Measurements from ENCODE around the gene MPZL2. TPM values are rescaled to one million over a fixed set of nuclear protein-coding genes. Genes with fewer than 3 reads are reported as not detected.

Gene MPZL2
- total RNA-seq, 4 donors from 2014 or later = 21.0 to 32.4 (median 22.3) TPM

DNA sequence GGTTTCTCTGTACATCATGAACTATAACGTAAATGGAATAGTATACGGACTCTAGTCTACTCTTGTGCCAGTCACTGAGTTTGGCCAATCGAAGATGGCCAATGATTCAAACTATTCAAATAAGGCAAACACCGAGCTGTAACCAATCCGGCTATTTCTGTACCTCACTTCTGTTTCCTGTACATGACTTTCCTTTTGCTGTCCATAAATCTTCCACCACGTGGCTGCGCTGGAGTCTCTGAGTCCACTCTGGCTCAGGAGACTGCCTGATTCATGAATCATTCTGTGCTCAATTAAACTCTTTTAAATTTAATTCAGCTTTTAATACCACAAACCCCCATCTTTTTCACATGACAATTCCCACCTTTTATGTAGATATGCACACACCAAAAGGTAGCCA is 37.8 kb downstream of the MPZL2 start:
- no peak for TF ChIP-seq POLR2A (IDR thresholded peaks at IDR 0.05)
- TF ChIP-seq, protein P1, sequence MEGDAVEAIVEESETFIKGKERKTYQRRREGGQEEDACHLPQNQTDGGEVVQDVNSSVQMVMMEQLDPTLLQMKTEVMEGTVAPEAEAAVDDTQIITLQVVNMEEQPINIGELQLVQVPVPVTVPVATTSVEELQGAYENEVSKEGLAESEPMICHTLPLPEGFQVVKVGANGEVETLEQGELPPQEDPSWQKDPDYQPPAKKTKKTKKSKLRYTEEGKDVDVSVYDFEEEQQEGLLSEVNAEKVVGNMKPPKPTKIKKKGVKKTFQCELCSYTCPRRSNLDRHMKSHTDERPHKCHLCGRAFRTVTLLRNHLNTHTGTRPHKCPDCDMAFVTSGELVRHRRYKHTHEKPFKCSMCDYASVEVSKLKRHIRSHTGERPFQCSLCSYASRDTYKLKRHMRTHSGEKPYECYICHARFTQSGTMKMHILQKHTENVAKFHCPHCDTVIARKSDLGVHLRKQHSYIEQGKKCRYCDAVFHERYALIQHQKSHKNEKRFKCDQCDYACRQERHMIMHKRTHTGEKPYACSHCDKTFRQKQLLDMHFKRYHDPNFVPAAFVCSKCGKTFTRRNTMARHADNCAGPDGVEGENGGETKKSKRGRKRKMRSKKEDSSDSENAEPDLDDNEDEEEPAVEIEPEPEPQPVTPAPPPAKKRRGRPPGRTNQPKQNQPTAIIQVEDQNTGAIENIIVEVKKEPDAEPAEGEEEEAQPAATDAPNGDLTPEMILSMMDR (IDR thresholded peaks at IDR 0.05) = no peak
- no peak overlapping the region for H3K4me3 ChIP-seq
- no peaks in the 10 kb centered on the region for H3K9me3 ChIP-seq
- DNase-seq = no peak
- H3K27me3 ChIP-seq = no peaks in the 10 kb centered on the region
- H3K27ac ChIP-seq = peak overlapping the region in 3 of 4 donors; percentile 6 to 61 (median 56)
- H3K4me1 ChIP-seq = peaks cover 0 to 7% (median 2%) of the 10 kb centered on the region in 4 donors
- H3K36me3 ChIP-seq = peaks cover 0 to 5% (median 0%) of the 10 kb centered on the region in 3 donors

DNA sequence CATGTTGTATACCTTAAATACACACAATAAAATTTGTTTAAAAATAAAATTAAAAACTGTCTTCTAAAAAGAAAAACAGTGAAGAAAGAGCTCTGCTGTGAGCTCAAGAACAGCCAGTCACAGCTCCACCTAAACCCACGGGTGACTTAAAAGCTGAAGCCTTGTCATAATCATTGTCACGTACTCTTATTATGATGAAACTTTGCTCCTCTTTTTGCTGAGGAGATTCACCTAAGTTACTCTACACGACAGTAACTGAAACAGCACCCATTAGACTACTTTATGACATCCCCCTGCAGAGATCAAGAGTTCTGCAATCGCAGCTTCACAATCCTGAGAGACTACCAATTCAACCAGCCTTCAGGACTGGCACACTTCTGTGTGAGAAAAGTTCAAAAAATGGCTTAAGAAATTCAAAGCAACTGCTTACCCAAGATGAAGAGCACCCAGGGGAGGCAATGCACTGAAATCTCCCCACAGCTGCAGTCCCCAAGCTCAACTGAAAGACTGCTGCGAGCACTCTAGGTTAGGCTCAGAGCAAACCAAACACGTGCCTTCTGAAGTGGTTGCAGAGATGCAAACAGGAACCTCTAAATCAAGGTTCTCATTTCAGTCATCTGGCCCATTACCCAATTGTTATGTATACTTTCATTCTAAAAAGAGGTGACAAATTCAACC is 39.4 kb downstream of the MPZL2 start, which contains the start of gene JAML:
Gene JAML, minus strand, starts transcription at position 501 of the 678 bp plus-strand sequence. CDS start 10,145 bp downstream, outside the sequence.
- peak within 1 kb of the TSS; percentile 47 to 66 (median 58) for H3K27ac ChIP-seq
- no peaks in the 10 kb centered on the region for H3K9me3 ChIP-seq
- DNase-seq = peak in 2 of 3 donors; percentile 74 to 86
- TF ChIP-seq, protein P1 (IDR thresholded peaks at IDR 0.05) = peak in 1 of 6 experiments; percentile 4
- TF ChIP-seq POLR2A (IDR thresholded peaks at IDR 0.05) = peak; percentile 36 to 61
- peaks cover 0 to 7% (median 2%) of the 10 kb centered on the region in 4 donors for H3K4me1 ChIP-seq
- H3K4me3 ChIP-seq = peak within 1 kb of the TSS; percentile 15 to 41 (median 21)
- peaks cover 0 to 5% (median 0%) of the 10 kb centered on the region in 3 donors for H3K36me3 ChIP-seq
- H3K27me3 ChIP-seq = no peaks in the 10 kb centered on the region

DNA sequence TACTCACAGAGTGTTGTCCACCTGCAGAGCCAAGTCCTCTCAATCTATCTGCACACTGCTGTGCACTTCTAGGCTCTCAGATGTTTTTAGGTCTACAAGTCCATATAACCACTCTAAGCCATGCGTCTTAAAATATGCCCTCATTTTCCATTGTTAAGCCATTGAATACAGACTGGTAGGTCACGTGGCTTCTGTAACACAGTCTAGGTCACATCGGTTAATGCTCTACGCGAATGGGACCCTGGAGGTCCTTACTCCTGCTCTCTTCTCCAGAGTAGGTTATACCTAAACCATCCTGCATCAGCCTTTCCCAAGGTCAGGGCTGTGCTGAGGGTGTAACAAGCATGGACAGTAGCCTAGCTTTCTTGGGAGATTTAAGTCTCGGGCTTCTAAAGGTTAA is 40.1 kb downstream of the MPZL2 start:
- peak overlapping the region; percentile 47 to 66 (median 54) for H3K27ac ChIP-seq

DNA sequence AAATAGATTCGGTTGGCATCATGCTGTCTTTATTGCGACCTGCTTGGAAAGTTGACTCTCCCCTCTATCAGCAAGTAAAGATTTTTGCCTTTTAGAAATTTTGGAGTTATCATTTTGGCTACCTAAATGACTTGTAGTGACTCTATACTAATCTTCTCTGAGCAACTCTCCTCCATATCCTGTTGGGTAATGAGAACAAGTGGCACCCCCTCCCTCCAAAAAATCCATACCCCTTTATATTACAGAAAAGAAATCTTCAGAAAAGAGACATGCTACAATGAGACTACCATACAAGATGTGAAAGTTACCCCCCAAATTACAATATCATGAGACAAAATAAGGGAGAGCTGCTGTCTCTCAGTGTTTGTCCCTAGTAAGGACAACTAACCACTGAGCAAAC is 40.5 kb downstream of the MPZL2 start:
- peaks cover 0 to 4% (median 0%) of the 10 kb centered on the region in 4 donors for H3K4me1 ChIP-seq
- H3K27ac ChIP-seq = peak overlapping the region; percentile 47 to 66 (median 54)
- H3K27me3 ChIP-seq = no peaks in the 10 kb centered on the region
- no peaks in the 10 kb centered on the region for H3K9me3 ChIP-seq
- H3K36me3 ChIP-seq = peaks cover 0 to 5% (median 0%) of the 10 kb centered on the region in 3 donors
- peak overlapping the region; percentile 15 to 41 (median 21) for H3K4me3 ChIP-seq
- TF ChIP-seq, protein P1 (IDR thresholded peaks at IDR 0.05) = no peak
- TF ChIP-seq POLR2A (IDR thresholded peaks at IDR 0.05) = no peak
- DNase-seq = no peak

More for the DNA sequence above, 40.1 kb downstream of the MPZL2 start:
- H3K27me3 ChIP-seq = no peaks in the 10 kb centered on the region
- DNase-seq = no peak
- H3K9me3 ChIP-seq = no peaks in the 10 kb centered on the region
- TF ChIP-seq, protein P1 (IDR thresholded peaks at IDR 0.05) = no peak
- no peak for TF ChIP-seq POLR2A (IDR thresholded peaks at IDR 0.05)
- H3K4me3 ChIP-seq = peak overlapping the region; percentile 15 to 41 (median 21)
- H3K4me1 ChIP-seq = peaks cover 0 to 4% (median under 1%) of the 10 kb centered on the region in 4 donors
- H3K36me3 ChIP-seq = peaks cover 0 to 5% (median 0%) of the 10 kb centered on the region in 3 donors

DNA sequence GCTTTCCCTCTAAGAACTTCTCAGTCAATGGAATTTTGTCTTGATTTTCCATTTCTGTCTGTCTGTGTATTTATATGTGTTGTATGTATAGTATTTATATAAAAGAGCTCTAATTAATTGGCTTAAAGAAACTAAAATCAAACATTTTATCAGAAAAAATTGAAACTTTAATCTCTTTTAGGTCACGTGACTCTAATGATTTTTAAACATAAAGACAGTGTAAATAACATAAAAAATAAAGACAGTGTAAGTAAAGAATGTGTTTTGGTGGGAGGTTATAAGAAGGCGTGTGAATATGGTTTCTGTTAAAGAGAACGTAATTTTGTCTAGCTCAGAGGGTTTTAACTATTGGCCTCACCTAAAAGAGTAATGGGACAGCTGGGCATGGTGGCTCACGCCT is 41.7 kb downstream of the MPZL2 start:
- Histone ChIP-seq H3K4me1 (peaks cover 0 to 4% (median 0%) of the 10 kb centered on the region in 4 donors), H3K27me3 (no peaks in the 10 kb centered on the region), H3K4me3 (peak overlapping the region in 1 of 4 donors; percentile 25), H3K9me3 (no peaks in the 10 kb centered on the region), H3K27ac (no peak overlapping the region), H3K36me3 (peaks cover 0 to 5% (median 0%) of the 10 kb centered on the region in 3 donors)
- DNase-seq = no peak
- TF ChIP-seq POLR2A (IDR thresholded peaks at IDR 0.05) = no peak
- TF ChIP-seq, protein P1 (IDR thresholded peaks at IDR 0.05) = no peak
